Measurements from ENCODE around the gene FAM227A.
"Not testable (repeated sequence)": the region's sequence is repeated elsewhere in the genome, so short reads cannot be mapped to it uniquely, and the experiment has no call there.

Gene FAM227A

DNA sequence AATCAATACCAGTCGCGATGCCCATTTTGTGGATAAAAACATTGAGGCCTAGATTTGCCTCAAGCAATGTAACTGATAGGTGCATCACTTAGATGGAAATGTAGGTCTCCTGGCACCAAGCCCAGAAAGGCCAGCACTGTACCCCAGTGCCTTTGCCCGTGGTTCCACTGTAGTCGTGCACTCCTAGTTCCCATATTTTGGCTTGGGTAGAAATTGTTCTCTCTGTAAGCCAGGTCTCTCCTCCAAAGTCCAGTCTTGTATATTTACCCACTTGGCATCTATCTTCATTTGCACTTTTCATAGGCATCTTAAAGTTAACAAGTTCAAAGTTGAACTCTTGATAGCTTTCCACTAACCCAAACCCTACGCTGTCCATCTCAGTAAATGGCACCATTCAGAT, 44.6 kb downstream of the FAM227A start:
- DNase-seq (ENCODE audit: low spot score), result no peak

DNA sequence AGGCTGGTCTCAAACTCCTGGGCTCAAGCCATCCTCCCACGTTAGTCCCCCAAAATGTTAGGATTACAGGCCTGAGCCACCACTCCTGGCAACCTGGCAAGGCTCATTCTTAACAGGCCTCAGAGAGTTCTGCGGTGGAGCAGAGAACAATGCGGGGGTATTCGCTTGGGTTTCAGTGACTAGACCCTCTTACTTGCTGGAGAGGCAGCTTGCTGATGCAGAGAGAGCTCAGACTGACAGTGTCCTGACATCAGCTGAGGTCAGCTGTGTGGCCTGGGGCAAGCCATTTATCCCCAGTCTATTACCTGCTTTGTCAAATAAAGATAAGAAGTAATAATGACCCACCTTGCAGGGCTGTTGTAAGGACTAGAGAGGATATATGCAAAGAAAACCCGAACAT, 46.0 kb downstream of the FAM227A start:
- no peak for DNase-seq (ENCODE audit: low spot score)

DNA sequence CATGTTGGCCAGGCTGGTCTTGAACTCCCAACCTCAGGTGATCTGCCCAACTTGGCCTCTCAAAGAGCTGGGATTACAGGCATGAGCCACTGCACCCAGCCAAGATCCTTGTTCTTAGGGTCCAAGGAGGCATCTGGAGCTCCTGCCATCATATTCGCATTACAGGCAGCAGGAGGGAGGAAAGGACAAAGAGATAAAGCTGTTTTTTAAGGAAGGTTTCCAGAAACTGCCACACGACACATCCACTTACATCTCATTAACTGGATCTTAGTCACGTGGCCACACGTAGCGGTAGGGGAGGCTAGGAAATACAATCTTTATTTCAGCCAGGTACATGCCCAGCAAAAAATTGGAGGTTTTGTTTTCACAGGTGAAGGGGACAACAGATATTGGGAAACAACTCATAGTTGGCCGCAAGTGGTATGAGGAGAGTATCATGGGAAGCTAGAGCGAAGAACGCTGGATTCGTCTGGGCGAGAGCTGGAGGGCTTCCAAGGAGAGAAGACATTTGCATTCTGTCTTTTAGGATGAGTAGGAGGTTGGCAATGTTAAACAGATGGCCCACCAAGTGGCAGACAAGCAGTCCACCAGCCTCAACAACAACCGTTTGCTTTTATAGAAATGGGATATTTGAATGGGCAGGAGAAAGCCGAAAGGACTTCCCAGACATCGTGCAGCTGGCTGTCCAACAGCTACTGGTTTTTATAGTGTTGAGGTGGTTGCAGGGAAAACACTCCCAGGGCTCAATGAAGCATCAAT, 47.0 kb downstream of the FAM227A start:
- no peak for DNase-seq (ENCODE audit: low spot score)

DNA sequence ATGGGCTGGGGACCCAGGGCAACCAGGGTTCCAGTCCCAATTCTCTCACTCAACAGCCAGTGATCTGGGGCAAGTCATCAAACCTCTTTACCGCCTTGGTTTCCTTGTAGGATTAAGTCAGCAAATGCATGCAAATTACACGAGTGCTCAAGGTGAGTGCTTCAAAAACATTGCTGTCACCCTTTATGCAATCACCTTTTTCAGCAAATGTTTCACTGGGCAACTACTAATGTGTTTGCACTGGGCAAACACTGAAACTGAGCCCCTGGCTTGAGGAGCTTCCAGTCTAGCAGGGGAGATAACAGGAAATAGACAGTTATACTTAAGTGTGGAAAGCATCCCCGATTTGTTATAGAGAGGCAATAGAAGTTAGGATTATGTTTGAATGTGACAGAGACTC, 48.5 kb downstream of the FAM227A start:
- DNase-seq (ENCODE audit: low spot score), result no peak

DNA sequence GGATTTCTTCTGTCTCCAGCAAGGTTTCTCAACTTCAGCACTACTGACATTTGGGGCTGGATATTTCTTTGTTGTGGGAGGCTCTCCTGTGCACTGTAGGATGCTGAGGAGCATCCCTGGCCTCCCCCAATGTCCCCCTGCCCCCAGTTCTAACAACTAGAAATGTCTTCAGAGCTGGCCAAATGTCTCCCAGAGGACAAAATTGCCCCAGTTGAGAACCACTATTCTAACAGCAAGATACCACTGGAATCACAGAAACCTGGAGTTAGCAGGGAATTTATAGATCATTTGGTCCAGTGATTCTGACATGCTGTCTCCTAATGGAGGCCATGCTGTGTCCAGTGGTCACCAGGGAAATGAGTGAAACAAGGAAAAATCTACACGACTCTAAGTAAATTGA, 54.0 kb downstream of the FAM227A start:
- DNase-seq (ENCODE audit: low spot score), result no peak

DNA sequence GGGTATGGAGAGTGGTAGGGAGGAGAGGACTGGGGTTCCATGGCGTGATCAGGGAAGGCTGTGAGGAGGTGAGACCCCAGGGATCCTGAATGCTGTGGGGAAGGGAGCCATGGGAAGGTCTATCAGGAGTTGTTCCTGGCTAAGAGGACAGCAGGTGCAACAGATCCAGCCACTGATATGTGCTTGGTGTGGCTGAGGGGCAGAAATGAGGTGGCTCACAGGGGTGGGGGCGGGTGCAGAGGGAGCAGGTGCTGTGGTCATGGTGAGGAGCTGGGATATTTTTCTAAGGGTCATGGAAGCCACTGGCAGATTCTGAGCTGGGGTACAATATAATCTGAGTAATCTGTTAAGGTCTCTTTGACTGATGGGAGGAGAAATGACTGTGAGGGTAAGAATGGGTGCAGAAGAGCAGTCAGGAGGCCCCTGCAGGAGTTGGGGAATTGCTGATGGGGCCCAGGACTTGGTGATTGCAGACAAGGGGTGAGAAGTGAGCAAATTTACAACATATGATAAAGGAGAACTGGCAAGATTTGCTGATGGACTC, 54.9 kb downstream of the FAM227A start:
- DNase-seq (ENCODE audit: low spot score), result no peak

DNA sequence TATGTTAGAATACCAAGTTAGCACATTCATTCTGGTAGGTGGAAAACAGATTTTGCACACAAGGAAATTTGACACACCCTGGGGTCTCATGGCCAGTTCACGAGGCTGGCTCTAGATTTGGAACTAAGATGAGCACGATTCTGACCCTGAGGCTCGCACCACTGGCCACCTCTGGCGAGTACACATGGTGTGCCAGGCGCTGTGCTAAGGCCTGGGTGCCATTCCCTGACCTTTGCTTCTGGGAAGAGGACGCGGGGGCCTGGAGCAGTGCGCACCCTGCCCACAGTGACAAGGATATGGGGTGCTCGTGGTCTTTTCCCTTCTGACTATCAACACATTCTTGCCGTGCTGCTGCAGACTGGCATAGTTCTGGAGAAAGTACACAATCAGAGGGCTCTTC, 56.7 kb downstream of the FAM227A start:
- no peak for DNase-seq (ENCODE audit: low spot score)

DNA sequence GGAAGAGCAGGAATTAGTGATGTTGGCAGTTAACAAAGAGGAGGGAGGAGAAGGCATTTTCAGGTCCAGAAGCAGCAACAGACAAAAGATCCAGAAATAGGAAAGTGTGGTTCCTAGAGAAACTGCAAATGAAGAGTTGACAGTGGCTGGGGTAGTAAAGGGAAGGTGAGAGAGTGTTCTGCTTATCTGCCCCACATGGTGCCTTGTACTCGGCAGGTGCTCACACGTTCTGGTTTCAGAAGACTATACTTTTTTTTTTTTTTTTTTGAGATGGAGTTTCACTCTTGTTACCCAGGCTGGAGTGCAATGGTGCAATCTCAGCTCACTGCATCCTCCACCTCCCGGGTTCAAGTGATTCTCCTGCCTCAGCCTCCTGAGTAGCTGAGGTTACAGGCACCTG, 73.3 kb downstream of the FAM227A start:
- not testable (repeated sequence) for DNase-seq (ENCODE audit: low spot score)

DNA sequence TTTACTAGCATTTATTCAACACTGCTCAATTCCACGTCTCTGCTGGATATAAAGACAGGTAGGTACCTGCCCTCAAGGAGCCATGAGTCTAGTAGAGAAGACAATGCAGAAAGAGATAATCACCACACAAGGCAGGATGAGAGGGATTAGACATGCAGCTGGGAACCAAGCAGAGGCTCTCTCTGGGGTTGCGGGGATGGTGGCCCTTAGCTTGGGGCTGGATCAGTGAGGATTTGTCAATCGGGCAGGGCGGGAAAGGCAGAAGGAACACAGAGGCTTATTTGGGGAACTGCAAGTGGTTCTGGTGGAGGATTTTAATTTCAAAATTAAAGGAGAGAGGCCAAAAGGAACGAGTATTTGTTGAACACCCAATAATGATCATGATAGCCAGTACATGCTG, 77.7 kb downstream of the FAM227A start:
- DNase-seq (ENCODE audit: low spot score), result no peak

DNA sequence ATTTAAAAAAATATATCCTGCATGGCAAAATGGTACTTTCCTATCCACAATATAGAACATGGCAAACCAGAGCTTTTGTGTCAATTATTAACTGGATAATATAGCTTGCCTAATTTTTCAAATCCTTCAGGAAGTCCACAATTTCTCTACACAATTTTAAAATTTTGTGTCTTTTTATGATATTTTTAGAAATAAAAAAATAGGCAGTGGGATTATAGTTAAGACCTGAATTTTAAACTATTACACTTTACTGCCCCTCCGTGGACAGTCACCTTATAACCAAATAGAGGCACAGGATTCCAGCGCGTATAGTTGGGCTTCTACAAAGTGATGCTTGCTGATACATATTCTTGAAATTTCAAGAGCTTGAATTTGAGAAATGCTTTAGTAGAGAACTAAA, 84.1 kb downstream of the FAM227A start:
- peak; percentile 82 for DNase-seq (ENCODE audit: low spot score)

DNA sequence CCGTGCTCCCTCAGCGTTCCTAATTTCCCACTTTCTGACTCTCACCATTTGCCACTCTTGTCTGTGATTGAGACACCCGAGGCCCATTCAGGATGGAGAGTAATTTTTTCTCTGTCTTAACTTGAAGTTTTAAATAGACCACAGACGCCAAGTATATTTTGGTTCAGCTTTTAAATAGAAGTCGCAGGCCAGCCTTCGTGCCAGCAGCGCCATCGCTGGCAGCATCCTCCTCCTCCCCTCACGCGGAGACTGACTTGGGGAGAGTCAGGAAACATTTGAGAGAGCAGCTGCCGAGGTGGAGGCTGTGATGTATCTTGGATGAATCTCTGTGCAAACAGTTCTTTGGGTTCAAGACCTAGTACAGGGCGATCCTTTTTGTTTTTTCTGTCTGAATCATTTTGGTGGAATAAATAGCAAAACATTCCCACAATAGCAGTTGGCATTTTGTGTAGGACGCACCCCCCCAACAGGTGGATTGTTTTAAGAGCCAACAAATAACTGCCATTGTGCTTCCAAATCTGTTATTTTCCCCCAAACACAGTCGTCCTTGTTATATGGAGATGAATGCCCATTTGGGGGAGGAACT, 85.3 kb downstream of the FAM227A start:
- DNase-seq (ENCODE audit: low spot score), result peak; percentile 66

DNA sequence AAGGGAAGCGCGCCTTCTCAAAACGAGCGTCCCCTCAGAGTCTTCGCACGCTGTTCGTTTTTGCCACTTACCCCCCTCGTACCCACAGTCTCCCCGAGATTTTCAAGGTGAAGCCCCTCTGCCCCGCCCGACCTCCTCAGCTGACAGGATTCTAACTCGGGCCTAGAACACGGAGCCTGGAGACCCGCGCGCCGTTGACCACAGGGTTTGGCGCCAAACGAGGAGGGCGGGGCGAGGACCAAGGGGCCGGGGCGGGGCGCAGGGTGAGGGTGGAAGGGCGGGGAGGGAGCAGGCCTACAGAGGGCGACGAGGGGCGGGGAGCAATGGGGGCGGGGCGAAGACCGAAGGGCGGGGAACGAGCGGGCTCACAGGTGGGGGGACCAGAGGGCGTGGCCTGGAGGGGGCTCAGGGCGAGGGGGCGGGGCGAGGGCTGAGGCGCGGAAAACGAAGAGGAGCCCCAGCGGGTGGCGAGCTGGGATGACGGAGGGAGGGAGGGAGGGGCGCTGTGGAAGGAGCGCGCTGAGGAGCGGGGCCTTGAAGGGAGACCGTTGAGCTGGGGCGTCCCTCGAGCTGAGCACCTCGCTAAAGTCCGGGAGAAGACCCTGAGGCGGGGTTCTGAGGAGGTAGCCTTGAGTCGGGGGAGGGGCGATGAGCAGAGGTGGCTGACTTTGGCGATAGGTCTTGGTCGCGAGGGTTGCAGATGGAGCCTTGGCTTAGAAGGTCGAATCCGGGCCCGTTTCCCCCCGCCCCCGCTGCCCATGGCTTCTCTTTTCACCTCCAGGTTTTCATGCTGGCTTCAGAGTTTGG, 86.0 kb downstream of the FAM227A start, which contains the start of gene DMC1:
DMC1 (minus strand) TSS at position 212 of the 807 bp plus-strand sequence. CDS start 1,927 bp downstream, outside the sequence.
- peak; percentile 73 for DNase-seq (ENCODE audit: low spot score)

DNA sequence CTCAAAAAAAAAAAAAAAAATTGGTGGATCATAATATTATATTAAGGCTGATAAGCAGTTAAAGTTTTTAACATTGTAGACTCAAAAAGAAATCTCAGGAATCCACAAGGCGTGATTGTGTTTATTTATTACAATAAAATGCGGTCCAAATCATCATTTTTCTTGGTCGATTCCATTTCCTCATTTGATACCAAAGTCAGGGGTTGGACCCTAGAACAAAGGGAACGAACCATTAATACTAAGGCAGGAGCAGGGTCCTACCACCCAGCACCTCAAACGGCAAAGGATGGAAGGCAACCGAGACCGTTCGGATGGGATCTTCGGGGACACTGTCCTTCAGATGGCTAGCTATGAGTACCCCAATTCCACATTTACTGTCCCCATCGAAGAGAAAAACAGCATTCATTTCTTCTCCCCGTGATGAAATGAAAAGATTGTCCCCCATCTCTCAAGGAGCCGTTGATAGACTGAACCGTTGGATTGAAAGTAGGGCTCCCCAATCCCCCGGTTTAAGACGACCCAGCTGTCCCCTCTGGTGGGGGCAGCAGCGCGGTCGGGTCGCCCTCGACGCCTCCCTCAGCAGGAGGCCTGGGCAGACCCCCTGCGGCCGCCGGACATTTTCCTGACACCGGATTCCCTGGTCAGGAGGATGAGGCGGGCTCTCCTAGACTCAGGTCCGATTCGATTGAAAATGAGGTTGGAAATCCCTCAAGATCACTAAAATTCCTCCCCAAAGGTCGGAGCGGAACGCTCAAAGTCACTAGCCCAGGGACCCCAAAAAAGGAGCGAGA, 86.8 kb downstream of the FAM227A start:
- peak; percentile 3 for DNase-seq (ENCODE audit: low spot score)

DNA sequence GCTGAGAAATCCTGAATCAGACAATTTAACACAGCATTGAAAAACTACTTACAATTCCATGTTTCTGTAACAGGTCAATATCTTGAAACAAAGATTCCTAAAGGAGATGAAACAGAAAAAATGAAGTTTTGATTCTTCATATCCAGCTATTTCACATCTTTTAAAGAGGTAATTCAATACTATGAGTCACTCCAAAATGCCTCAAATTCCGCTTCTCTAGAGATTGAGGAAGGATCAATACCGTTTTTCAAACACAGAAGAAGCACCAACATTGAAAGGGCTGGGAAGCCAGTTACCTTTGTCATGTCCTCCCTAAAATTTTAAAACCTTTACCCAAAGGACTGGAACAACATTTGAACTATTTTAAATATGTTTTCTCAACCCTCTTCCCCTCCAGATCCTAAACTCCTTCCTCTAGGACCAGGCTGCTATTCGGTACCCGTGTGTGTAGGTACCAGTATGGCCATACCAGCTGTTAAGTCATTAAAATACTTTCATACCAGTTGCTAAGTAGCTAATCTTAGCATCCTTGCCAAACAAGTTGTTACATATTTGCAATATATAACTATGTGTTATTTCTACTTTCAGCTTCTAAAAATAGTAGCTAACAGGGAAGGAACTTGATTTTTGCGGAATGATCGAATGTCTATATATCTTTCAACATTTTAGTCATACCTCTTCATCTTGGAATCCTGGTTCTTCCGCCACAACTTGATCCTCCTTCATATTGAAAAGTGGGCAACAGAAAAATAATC, 88.5 kb downstream of the FAM227A start:
- DNase-seq (ENCODE audit: low spot score), result no peak

DNA sequence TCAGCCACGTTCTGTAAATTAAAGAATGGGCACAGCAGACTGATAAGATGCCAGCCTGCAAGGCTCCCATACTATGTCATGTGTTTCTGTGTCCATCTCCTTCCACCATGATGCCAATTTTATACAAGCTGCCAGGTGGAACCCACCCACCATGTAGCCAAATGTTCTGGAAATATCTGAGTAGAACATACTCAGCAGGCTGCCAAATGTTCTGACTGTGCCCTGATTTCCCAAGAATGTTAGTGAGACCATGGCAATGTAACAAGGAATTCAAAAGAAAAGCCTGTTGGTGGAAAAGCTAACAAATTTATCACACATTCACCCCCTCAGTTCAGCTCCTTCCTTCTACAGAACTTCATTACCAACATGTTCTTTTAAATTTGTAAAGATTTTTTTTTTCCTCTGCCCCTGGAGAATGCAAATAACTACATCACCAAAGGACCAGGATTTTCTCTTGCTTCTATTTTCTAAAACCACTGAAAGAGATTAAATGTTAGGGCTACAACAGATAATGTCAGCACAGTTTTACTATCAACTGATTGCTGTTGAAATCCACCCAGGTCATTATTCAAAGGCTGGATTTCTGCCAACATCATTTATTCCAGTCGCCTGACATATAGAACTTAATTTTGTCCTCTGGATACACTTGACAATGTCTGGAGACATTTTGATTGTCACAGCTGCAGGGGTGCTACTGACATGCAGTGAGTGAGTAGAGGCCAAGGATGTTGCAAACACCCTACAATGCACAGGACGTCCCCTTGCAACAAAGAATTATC, 89.3 kb downstream of the FAM227A start:
- DNase-seq (ENCODE audit: low spot score), result peak; percentile 2

DNA sequence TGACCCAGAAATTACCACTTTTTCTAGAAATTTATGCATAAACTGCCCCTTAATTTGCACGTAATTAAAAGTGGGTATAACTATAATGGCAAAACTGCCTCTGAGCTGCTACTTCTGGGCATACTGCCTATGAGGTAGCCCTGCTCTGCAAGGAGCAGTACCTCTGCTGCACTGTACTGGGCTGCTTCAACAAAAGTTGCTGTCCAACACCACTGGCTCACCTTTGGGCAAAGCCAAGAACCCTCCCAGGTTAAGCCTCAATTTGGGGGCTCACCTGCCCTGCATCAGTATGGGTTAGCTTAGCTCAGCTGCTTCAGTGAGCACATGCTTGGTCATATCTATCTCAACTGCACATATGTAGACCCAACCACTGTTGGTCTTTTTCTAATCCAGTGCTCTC, 90.8 kb downstream of the FAM227A start:
- DNase-seq (ENCODE audit: low spot score), result no peak

DNA sequence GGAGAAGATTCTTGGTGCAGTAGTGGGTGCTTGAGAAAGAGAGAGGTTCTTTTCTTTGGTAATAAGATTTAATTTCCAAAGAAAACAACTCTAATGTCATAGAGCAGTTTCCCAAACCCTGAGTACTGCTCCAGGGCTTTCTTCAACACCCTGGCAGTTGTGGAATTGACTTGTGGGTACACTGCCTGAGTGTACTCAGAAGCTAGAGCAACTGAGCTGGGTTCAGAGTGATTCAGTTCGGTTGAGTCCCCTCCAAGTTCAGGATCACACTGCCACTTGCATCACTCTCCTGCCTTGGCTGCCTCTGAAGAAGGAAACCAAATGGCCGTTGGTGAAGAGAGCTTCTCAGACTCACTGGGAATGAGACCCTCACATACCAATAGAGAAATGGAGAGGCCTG, 91.5 kb downstream of the FAM227A start:
- no peak for DNase-seq (ENCODE audit: low spot score)

DNA sequence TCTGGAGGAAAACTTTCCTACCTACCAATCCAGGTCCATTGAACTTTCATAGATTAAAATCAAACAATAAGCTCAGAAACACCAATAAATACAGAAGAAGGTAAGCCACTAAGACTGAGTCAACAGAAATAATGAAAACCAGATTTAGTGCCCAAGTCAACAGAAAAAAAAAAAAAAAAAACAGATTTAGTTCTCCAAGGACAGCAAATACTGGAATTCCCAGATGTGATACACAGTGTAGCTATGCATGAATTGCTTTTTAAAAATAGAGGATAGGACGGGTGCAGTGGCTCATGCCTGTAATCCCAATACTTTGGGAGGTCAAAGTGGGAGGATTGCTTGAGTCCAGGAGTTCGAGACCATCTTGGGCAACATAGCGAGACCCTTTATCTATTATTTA, 101.9 kb downstream of the FAM227A start:
- DNase-seq (ENCODE audit: low spot score), result no peak

DNA sequence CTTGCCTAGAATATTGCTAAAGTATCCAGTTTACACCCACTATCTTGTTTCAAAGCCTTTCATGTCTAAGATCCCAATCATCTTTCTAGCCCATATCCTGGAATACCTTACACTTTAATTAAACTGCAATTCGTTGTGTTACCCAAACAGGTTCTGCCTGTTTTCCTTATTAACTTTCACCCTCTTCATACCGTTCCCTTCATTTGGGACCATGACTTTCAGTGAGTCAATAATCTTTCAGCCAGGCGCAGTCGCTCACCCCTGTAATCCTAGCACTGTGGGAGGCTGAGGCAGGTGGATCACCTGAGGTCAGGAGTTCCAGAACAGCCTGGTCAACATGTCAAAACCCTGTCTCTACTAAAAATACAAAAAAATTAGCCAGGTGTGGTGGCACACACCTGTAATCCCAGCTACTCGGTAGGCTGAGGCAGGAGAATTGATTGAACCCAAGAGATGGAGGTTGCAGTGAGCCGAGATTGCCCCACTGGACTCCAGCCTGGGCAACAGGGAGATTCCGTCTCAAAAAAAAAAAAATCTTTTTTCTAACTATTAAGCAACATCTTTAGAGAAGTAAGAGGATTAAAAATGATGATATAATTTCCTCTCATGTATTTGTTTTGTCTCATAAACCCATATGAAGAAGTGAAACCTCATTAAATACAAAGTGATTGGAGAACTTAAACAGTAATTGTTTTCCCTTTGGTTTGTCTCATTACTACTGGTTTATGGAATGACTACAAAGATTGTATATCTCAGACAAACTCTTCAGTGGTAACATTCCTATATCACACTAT, 106.9 kb downstream of the FAM227A start:
- DNase-seq (ENCODE audit: low spot score), result no peak

DNA sequence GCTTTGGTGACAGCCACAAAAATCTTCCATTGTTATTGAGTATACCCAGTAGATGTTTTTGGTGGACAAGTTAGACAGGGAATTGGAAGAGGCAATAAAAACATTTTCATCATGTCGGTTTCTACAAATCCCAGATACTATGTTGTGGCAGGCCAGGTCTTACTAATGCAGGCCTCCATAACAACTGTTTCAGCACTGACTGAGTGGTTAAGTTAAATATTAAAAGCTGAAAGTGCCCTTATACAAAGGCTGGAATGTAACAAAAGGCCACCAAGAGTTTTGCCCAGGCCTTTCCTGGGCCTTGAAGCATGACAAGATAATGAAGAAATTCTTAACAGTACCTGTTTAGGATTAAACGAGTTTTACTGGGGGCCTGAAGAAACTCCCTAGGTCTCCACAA, 115.5 kb downstream of the FAM227A start:
- DNase-seq (ENCODE audit: low spot score), result no peak
